Activated CD4-positive, alpha-beta T cell treated with anti-CD3 and anti-CD28 coated beads, Interleukin-2, amount 50 U/mL, for 4 hours (primary cell): ENCODE results near the gene C2CD4B.
A peak's percentile ranks its signal among the peaks of the same experiment; 100 is the strongest.

Experiments used
- DNase-seq, 2 experiments: peaks; one replicate each; pipeline ENCODE4 v3.0.0-alpha.2; 2020

C2CD4B gene, protein sequence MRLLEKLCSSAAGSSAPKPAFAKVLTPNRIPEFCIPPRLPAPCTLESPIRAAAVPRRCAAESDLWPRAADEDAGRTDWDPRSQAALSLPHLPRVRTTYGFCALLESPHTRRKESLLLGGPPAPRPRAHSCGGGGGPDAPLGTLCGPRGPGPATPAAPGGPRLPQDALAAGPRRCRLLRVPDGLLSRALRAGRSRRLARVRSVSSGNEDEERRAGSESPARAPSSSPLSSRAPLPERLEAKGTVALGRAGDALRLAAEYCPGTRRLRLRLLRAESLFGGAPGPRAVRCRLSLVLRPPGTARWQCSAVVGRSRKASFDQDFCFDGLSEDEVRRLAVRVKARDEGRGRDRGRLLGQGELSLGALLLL

GRCh38 chr15:62165104-62165792 lies at the start of gene C2CD4B:
Gene C2CD4B, minus strand, starts transcription at chr15:62165285. Its CDS starts 301 bp downstream, at chr15:62164984.
- peak; percentile 5 to 12 for DNase-seq

- no peak for DNase-seq
These were observed 47.7 kb upstream of the C2CD4B start for GRCh38 chr15:62212741-62213140.

- DNase-seq: no peak
These were observed 46.3 kb upstream of the C2CD4B start for GRCh38 chr15:62211348-62211747.

GRCh38 chr15:62209821-62210220 lies 44.7 kb upstream of the C2CD4B start:
- no peak for DNase-seq

GRCh38 chr15:62209322-62209721 lies 44.2 kb upstream of the C2CD4B start:
- no peak for DNase-seq

DNA sequence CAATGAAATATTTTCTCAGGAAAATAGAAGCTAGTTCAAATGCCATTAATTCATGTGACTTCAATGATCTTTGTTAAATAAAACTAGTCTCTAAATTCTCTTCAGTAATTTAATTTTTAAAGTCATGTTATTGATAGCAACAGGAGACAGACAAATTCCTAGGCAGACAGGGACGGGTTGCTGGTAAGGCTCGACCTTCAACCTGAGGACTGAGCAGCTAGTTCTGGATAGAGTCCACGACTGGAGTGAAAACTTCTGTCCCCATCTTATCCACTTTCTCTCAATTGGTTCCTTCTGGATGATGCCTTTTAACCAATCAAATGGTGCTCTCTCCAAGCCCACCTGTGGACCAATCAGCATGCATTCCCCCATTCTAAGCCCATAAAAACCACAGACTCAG lies 43.8 kb upstream of the C2CD4B start:
- no peak for DNase-seq

GRCh38 chr15:62208367-62208766 lies 43.3 kb upstream of the C2CD4B start:
- DNase-seq: no peak

GRCh38 chr15:62190675-62191074 lies 25.6 kb upstream of the C2CD4B start:
- no peak for DNase-seq

DNA sequence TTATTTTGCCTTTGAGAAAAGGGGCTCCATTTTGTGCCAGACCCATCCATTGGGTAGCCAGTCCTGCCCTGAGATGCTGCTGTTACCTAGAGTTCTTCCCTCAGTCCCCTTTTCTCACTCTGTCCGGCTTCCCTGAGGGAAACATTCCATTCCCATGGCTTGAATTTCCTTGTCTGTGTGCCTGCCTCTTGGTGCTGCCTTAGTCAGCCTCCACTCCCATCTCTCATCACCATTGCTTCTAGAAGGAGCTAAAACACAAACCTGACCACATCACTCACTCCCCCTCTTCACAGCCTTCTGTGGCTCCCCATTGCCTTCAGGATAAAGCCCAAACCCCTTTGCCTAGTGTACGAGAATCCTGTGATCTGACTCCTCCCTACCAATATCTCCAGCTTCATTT lies 25.2 kb upstream of the C2CD4B start:
- no peak for DNase-seq

DNA sequence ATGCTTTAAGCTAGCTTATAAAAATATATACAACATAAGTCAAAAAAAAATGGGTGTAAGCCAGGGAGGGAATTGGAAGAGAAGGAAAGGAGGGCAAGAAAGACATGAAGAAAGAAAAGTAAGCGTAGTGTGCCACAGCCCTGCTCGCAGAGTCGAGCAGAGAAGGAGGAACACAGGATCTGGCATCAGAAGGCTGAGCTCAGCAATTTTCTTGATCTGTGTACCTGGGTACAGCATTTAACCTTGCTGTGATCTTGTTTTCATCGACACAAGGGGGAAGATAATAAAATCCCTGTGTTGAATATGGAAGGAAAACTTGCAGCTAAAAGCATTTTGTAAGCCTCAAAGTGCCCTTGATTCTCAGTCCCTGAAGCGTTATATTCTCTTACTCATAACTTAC lies 23.7 kb upstream of the C2CD4B start:
- DNase-seq: no peak

DNA sequence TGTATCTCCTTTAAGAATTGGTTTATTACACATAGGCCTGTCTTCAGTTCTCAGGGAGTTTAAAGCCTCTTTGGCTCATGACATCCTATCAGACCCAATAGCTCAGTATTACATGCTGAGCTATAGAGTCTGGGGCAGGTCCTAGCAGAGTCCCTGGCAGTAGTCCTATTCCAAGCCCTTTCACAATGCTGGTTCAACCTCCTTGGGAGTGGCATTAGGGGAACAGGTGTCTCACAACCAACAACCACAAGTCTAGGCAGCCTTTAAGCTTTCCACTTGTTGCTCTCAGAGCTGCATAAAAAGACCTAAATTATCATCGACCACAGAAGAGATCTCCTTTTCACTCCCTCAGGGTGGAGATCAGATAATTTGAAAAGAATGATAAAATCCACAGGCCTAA lies 22.8 kb upstream of the C2CD4B start:
- no peak for DNase-seq

DNA sequence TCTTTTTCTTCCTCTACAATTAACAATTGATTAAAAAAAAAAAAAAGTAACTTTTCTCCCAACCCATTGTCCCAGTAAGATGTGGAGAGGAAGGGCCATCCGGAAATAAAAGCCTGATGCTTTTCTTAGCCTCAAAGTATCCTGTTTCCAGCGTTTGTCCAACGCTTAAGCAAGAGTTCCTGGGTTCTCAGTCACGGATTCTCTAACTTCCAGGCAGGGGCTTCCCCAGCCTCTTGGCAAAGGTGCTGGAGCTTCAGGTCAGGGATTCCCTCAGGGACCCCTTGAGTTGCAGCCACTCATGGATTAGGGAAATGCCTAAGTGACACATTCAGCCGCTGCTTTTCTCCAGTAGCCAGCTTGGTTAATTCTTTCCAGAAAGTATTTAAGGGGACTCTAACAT lies 22.3 kb upstream of the C2CD4B start:
- DNase-seq: no peak

DNA sequence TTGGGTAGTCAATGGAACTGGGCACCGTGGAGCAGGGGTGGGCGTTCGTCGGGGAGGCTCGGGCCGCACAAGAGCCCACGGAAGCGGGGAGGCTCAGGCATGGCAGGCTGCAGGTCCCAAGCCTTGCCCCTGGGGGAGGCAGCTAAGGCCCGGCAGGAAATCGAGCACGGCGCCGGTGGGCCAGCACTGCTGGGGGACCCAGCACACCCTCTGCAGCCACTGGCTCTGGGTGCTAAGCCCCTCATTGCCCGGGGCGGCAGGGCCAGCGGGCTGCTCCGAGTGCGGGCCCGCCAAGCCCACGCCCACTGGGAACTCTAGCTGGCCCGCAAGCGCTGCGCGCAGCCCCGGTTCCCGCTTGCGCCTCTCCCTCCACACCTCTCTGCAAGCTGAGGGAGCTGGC lies 21.5 kb upstream of the C2CD4B start:
- DNase-seq: no peak

- DNase-seq: no peak
These were observed 18.0 kb upstream of the C2CD4B start for GRCh38 chr15:62183130-62183529.

GRCh38 chr15:62173215-62173614 lies 8.1 kb upstream of the C2CD4B start:
- no peak for DNase-seq

GRCh38 chr15:62171882-62172281 lies 6.8 kb upstream of the C2CD4B start:
- no peak for DNase-seq

DNA sequence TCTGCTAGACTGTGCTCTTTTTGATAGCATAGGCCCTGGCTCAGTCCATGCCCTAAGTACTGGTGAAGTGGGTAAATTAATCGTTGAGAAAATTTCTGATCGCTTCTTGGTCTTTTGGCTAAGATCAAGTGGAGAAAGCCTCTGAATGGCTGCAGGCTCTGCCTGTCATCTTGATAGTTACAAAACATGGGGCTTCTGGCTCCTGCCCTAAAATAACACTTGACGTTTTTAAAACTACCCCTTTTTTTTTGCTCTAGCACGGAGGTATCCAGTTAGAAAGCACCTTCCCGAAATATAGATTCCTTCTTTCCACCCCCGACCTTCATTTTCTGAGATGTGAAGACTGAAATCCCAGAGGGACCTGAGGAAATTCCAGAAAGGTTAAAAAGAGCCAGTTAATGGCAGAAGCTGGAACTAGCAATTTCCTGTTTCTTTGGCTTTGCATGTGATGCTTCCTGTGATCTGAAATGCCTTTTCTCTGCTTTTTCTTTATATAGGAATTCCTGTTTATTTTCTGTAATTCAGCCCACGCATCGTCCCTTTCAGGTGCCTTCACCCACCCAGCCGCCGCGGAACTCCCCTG lies 799 bp upstream of the C2CD4B start:
- no peak for DNase-seq

DNA sequence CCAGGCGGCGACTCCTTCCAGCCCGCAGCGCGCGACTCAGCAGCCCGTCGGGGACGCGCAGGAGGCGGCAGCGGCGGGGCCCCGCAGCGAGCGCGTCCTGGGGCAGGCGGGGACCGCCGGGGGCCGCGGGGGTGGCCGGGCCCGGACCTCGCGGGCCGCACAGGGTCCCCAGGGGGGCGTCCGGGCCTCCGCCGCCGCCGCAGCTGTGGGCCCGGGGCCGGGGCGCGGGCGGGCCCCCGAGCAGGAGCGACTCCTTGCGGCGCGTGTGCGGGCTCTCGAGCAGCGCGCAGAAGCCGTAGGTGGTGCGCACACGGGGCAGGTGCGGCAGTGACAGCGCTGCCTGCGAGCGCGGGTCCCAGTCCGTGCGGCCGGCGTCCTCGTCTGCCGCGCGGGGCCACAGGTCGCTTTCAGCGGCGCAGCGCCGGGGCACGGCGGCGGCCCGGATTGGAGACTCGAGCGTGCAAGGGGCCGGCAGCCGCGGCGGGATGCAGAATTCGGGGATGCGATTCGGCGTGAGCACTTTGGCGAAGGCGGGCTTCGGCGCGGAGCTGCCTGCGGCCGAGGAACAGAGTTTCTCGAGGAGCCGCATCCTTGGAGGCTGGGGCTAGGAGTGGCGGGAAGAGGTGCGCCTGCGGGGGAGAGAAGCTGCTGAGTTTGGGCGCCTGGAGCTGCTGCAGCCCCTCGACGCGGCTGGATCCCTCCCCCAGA lies 535 bp downstream of the C2CD4B start:
- no peak for DNase-seq

DNA sequence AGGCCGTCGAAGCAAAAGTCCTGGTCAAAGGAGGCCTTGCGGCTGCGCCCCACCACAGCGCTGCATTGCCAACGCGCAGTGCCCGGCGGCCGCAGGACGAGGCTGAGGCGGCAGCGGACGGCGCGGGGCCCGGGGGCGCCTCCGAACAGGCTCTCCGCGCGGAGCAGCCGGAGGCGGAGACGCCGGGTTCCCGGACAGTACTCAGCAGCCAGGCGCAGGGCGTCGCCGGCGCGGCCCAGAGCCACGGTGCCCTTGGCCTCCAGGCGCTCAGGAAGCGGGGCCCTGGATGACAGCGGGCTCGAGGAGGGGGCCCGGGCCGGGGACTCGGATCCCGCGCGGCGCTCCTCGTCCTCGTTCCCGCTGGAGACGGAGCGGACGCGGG lies 1.1 kb downstream of the C2CD4B start:
- DNase-seq: no peak

GRCh38 chr15:62163397-62164013 lies 1.6 kb downstream of the C2CD4B start:
- no peak for DNase-seq

GRCh38 chr15:62153228-62153627 lies 11.9 kb downstream of the C2CD4B start:
- DNase-seq: peak in 1 of 2 experiments; percentile 5

DNA sequence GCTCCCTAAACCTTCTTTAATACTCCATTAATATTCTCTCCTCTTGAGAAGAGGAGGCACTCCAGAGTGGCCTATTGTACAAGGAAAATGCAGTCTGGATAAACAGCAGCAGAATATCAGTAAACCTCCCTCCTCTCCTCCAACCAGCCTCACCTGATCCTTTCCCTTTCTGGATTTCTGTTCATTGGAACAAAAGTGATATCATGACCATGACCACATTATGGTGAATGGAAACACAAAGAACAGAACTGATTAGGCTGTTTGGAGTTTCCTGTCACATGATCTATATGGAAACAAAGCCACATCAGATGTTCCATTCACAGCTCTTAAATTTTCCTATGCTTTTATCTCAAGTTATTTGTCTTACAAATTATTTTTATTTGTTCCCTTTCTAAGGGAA lies 14.6 kb downstream of the C2CD4B start:
- DNase-seq: no peak

- DNase-seq: no peak
These were observed 15.4 kb downstream of the C2CD4B start for GRCh38 chr15:62149729-62150128.
